ENCODE data around the gene HS6ST2.

GRCh38 chrX:132639446-132639845, 319.0 kb downstream of the HS6ST2 start:
- TF ChIP-seq EZH2 (IDR thresholded peaks at IDR 0.05; ENCODE audit: borderline replicate concordance, low read depth, low read length, severe bottlenecking): no peak
- no peak for TF ChIP-seq CTCF (IDR thresholded peaks at IDR 0.05; ENCODE audit: borderline replicate concordance, extremely low read depth, low read length, poor library complexity, severe bottlenecking)
